ENCODE measurements around the gene APLNR. TPM values are rescaled to one million over a fixed set of nuclear protein-coding genes. Genes with fewer than 3 reads are reported as not detected.

APLNR gene
- total RNA-seq, 1 experiment from 2014 or later = not detected

DNA sequence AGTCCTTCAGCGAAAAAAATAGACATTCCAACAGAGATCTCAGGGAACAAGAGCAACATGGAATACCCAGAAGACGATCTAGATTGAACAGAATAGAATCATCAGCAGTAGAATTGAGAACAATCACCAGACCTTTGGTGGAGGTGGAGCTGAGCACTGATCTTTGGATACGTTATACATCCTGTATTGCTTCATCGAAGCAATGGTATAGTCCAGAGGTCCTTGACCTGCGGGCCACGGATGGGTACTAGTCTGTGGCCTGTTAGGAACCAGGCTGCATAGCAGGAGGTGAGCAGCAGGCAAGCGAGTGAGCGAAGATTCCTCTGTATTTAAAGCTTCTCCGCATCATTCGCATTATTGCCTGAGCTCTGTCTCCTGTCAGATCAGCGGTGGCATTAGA is 37.7 kb downstream of the APLNR start:
- ChIA-PET CTCF (no interaction called here), POLR2A (no interaction called here)
- H3K79me2 ChIP-seq (ENCODE audit: insufficient read depth, low read length) = no peaks in the 10 kb centered on the region

More for the DNA sequence above, 37.7 kb downstream of the APLNR start:
- peaks cover 47% of the 10 kb centered on the region for H3K27me3 ChIP-seq (ENCODE audit: insufficient read depth, low read length)
- no peak overlapping the region for H2AFZ ChIP-seq (ENCODE audit: low read depth, low read length, poor library complexity, severe bottlenecking)
- H3K4me2 ChIP-seq (ENCODE audit: low read length) = no peak overlapping the region
- no peaks in the 10 kb centered on the region for H4K20me1 ChIP-seq (ENCODE audit: insufficient read depth)
- H3K4me1 ChIP-seq (ENCODE audit: control insufficient read depth in 1 of 2, insufficient read depth in 2 of 2, low read length in 2 of 2) = no peaks in the 10 kb centered on the region
- no peaks in the 10 kb centered on the region for H3K9me2 ChIP-seq (ENCODE audit: insufficient read depth)
- RAD21 ChIA-PET (ENCODE audit: low non-redundant PET in 1 of 2, low total read pairs in 2 of 2, uncharacterized antibody in 2 of 2, unreplicated experiment in 2 of 2) = no interaction called here
- intact Hi-C loops (cut with micrococcal nuclease) = no loop called here
- BruUV-seq (replicated peaks) = no TSS peak
- no peak overlapping the region for H3K9ac ChIP-seq (ENCODE audit: low read length)
- H3K36me3 ChIP-seq (ENCODE audit: control insufficient read depth in 1 of 2, insufficient read depth in 2 of 2, low read length in 2 of 2) = no peaks in the 10 kb centered on the region
- no peak for DNase-seq (ENCODE audit: low read depth, low spot score)
- ATAC-seq = no peak
- TF ChIP-seq EZH2 (IDR thresholded peaks at IDR 0.05) (no peak), CEBPB (IDR thresholded peaks at IDR 0.05; ENCODE audit: low read depth) (no peak), RAD21 (IDR thresholded peaks at IDR 0.05; ENCODE audit: low read depth) (no peak), SRF (IDR thresholded peaks at IDR 0.05; ENCODE audit: low read depth) (no peak), SIN3A (IDR thresholded peaks at IDR 0.05; ENCODE audit: low read depth) (no peak), SP1 (IDR thresholded peaks at IDR 0.05; ENCODE audit: low read depth) (no peak), POLR2AphosphoS5 (IDR thresholded peaks at IDR 0.05; ENCODE audit: low read depth, low read length) (no peak), ZFX (IDR thresholded peaks at IDR 0.05) (no peak), CBX3 (IDR thresholded peaks at IDR 0.05; ENCODE audit: low read depth) (no peak), JUND (IDR thresholded peaks at IDR 0.05) (no peak), YY1 (IDR thresholded peaks at IDR 0.05; ENCODE audit: extremely low read depth, insufficient replicate concordance, low read depth, low read length) (no peak)
- TF ChIP-seq, protein P1, sequence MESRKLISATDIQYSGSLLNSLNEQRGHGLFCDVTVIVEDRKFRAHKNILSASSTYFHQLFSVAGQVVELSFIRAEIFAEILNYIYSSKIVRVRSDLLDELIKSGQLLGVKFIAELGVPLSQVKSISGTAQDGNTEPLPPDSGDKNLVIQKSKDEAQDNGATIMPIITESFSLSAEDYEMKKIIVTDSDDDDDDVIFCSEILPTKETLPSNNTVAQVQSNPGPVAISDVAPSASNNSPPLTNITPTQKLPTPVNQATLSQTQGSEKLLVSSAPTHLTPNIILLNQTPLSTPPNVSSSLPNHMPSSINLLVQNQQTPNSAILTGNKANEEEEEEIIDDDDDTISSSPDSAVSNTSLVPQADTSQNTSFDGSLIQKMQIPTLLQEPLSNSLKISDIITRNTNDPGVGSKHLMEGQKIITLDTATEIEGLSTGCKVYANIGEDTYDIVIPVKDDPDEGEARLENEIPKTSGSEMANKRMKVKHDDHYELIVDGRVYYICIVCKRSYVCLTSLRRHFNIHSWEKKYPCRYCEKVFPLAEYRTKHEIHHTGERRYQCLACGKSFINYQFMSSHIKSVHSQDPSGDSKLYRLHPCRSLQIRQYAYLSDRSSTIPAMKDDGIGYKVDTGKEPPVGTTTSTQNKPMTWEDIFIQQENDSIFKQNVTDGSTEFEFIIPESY (IDR thresholded peaks at IDR 0.05; ENCODE audit: extremely low read depth, insufficient replicate concordance, low read length) = no peak
- TF ChIP-seq, protein P2, sequence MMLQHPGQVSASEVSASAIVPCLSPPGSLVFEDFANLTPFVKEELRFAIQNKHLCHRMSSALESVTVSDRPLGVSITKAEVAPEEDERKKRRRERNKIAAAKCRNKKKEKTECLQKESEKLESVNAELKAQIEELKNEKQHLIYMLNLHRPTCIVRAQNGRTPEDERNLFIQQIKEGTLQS (IDR thresholded peaks at IDR 0.05) = no peak
- TF ChIP-seq, protein P3, sequence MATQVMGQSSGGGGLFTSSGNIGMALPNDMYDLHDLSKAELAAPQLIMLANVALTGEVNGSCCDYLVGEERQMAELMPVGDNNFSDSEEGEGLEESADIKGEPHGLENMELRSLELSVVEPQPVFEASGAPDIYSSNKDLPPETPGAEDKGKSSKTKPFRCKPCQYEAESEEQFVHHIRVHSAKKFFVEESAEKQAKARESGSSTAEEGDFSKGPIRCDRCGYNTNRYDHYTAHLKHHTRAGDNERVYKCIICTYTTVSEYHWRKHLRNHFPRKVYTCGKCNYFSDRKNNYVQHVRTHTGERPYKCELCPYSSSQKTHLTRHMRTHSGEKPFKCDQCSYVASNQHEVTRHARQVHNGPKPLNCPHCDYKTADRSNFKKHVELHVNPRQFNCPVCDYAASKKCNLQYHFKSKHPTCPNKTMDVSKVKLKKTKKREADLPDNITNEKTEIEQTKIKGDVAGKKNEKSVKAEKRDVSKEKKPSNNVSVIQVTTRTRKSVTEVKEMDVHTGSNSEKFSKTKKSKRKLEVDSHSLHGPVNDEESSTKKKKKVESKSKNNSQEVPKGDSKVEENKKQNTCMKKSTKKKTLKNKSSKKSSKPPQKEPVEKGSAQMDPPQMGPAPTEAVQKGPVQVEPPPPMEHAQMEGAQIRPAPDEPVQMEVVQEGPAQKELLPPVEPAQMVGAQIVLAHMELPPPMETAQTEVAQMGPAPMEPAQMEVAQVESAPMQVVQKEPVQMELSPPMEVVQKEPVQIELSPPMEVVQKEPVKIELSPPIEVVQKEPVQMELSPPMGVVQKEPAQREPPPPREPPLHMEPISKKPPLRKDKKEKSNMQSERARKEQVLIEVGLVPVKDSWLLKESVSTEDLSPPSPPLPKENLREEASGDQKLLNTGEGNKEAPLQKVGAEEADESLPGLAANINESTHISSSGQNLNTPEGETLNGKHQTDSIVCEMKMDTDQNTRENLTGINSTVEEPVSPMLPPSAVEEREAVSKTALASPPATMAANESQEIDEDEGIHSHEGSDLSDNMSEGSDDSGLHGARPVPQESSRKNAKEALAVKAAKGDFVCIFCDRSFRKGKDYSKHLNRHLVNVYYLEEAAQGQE (IDR thresholded peaks at IDR 0.05; ENCODE audit: low read depth) = no peak
- TF ChIP-seq, protein P4, sequence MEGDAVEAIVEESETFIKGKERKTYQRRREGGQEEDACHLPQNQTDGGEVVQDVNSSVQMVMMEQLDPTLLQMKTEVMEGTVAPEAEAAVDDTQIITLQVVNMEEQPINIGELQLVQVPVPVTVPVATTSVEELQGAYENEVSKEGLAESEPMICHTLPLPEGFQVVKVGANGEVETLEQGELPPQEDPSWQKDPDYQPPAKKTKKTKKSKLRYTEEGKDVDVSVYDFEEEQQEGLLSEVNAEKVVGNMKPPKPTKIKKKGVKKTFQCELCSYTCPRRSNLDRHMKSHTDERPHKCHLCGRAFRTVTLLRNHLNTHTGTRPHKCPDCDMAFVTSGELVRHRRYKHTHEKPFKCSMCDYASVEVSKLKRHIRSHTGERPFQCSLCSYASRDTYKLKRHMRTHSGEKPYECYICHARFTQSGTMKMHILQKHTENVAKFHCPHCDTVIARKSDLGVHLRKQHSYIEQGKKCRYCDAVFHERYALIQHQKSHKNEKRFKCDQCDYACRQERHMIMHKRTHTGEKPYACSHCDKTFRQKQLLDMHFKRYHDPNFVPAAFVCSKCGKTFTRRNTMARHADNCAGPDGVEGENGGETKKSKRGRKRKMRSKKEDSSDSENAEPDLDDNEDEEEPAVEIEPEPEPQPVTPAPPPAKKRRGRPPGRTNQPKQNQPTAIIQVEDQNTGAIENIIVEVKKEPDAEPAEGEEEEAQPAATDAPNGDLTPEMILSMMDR (IDR thresholded peaks at IDR 0.05 in 2 of 3, conservative IDR thresholded peaks at IDR 0.05 in 1 of 3; ENCODE audit: borderline replicate concordance in 1 of 3, insufficient read depth in 1 of 3, low read depth in 2 of 3, low read length in 2 of 3) = no peak
- no peak overlapping the region for H3K4me3 ChIP-seq (replicated peaks in 1 of 2; ENCODE audit: low read depth in 1 of 2, low read length in 2 of 2)
- no peaks in the 10 kb centered on the region for H3K9me3 ChIP-seq (ENCODE audit: control insufficient read depth in 1 of 2, insufficient read depth in 1 of 2, low read depth in 1 of 2, low read length in 2 of 2)
- H3K27ac ChIP-seq (ENCODE audit: low read depth, low read length) = no peak overlapping the region

Data from HCT116 (cell line).